B cell (primary cell): ENCODE results near the gene PRODH2. TPM values are rescaled to one million over a fixed set of nuclear protein-coding genes. Genes with fewer than 3 reads are reported as not detected.

Experiments used
- ATAC-seq: fragments of 200-7000 bp; cut with Tn5 transposase; one replicate; pipeline ENCODE4 v1.10.0; 2021; ENCODE audit warnings: low read depth, mild to moderate bottlenecking, moderate number of reproducible peaks, moderate library complexity
- CTCF ChIA-PET: fragments of 350-600 bp; sonication (Branson Sonifier 250); formaldehyde crosslinking; loops from one replicate; lab custom pipeline; 2021; ENCODE audit warnings: antibody characterized with exemption, inconsistent platforms; lab: Charles Lee
- POLR2A ChIA-PET: fragments of 350-600 bp; sonication (Branson Sonifier 250); formaldehyde crosslinking; loops from one replicate; lab custom pipeline; 2021; ENCODE audit warnings: antibody characterized with exemption; lab: Charles Lee
- DNase-seq: peaks from one replicate; pipeline ENCODE4 v3.0.0; 2013
- H2AFZ ChIP-seq: 2 replicates; pipeline ENCODE4 v1.6.1; 2012; ENCODE audit warnings: mild to moderate bottlenecking, low read depth, low read length; ENCODE audit not compliant: insufficient read depth, poor library complexity, severe bottlenecking
- H3K27ac ChIP-seq, 2 donors: 1 replicate in 1 of 2; 2 replicates in 1 of 2; pipeline ENCODE4 v1.5.1; 2012 to 2013; ENCODE audit warnings: low read length in 2 of 2, mild to moderate bottlenecking in 2 of 2, moderate library complexity in 1 of 2
- H3K27me3 ChIP-seq, 4 experiments: fragments of 200-600 bp in 1 of 4; sonication (generic) in 1 of 4; replicated peaks in 1 of 4; 1 replicate in 2 of 4; 2 replicates in 2 of 4; pipeline versions ENCODE4 v1.6.1 to v1.7.0; 2013 to 2016; ENCODE audit warnings: low read length in 3 of 4, mild to moderate bottlenecking in 2 of 4, mixed read lengths in 1 of 4, moderate library complexity in 1 of 4; ENCODE audit not compliant: insufficient read depth in 4 of 4, control insufficient read depth in 3 of 4; ENCODE audit errors: control extremely low read depth in 1 of 4
- H3K36me3 ChIP-seq, 2 experiments: replicated peaks in 1 of 2; 1 replicate in 1 of 2; 2 replicates in 1 of 2; pipeline versions ENCODE4 v1.6.1 to v1.7.1; 2013; ENCODE audit warnings: low read length in 1 of 2; ENCODE audit not compliant: insufficient read depth in 2 of 2, control insufficient read depth in 1 of 2; ENCODE audit errors: control extremely low read depth in 1 of 2, extremely low read depth in 1 of 2
- H3K4me1 ChIP-seq, 2 donors: fragments of 200-600 bp in 1 of 2; sonication (generic) in 1 of 2; 1 replicate in 1 of 2; 2 replicates in 1 of 2; pipeline versions ENCODE4 v1.5.1 to v1.6.1; 2013 to 2017; ENCODE audit warnings: low read length in 2 of 2; ENCODE audit not compliant: control insufficient read depth in 2 of 2, insufficient read depth in 2 of 2
- H3K4me2 ChIP-seq: replicated peaks from 2 replicates; pipeline ENCODE3; 2012; ENCODE audit warnings: mild to moderate bottlenecking, low read depth, low read length; ENCODE audit not compliant: poor library complexity, severe bottlenecking
- H3K4me3 ChIP-seq, 5 experiments: fragments of 200-600 bp in 1 of 5; sonication (generic) in 1 of 5; 1 replicate in 3 of 5; 2 replicates in 2 of 5; pipeline versions ENCODE4 v1.5.1 to v1.7.0; 2011 to 2016; ENCODE audit warnings: low read length in 4 of 5, mild to moderate bottlenecking in 4 of 5, low read depth in 2 of 5, control low read depth in 1 of 5, moderate library complexity in 1 of 5; ENCODE audit not compliant: insufficient read depth in 1 of 5; ENCODE audit errors: control extremely low read depth in 1 of 5, extremely low read depth in 1 of 5
- H3K79me2 ChIP-seq: fragments of 200-600 bp; sonication (generic); one replicate; pipeline ENCODE4 v1.6.0; 2016; ENCODE audit warnings: low read length; ENCODE audit not compliant: control insufficient read depth, insufficient read depth
- H3K9ac ChIP-seq: fragments of 200-600 bp; sonication (generic); 2 replicates; pipeline ENCODE4 v1.6.1; 2017; ENCODE audit warnings: mild to moderate bottlenecking, low read length, moderate library complexity
- H3K9me3 ChIP-seq, 3 donors: one replicate each; pipeline versions ENCODE4 v1.6.1 to v1.7.1; 2013; ENCODE audit warnings: low read length in 2 of 3; ENCODE audit not compliant: control insufficient read depth in 2 of 3, insufficient read depth in 1 of 3; ENCODE audit errors: control extremely low read depth in 1 of 3
- H4K20me1 ChIP-seq: 2 replicates; pipeline ENCODE4 v1.6.0; 2012; ENCODE audit warnings: mild to moderate bottlenecking, low read length; ENCODE audit not compliant: insufficient read depth, control insufficient read depth, poor library complexity, severe bottlenecking
- H3K27ac Mint-ChIP-seq: one replicate; pipeline ENCODE4 v1.8.0; 2021; ENCODE audit warnings: mixed read lengths
- H3K27me3 Mint-ChIP-seq: one replicate; pipeline ENCODE4 v1.8.0; 2021; ENCODE audit warnings: mixed read lengths
- H3K4me1 Mint-ChIP-seq: one replicate; pipeline ENCODE4 v1.8.0; 2021; ENCODE audit warnings: mixed read lengths
- H3K4me3 Mint-ChIP-seq: one replicate; pipeline ENCODE4 v1.8.0; 2021; ENCODE audit warnings: mixed read lengths
- H3K9me3 Mint-ChIP-seq: one replicate; pipeline ENCODE4 v1.8.0; 2022; ENCODE audit warnings: mixed read lengths; ENCODE audit not compliant: insufficient read depth
- CTCF ChIP-seq: fragments of 200-600 bp; IDR thresholded peaks from one replicate; pipeline ENCODE4 v1.8.0; 2022; ENCODE audit warnings: antibody characterized with exemption, mild to moderate bottlenecking
- EZH2 ChIP-seq: IDR thresholded peaks from 2 replicates; pipeline ENCODE4 v1.6.1; 2012; ENCODE audit warnings: borderline replicate concordance, low read depth, mild to moderate bottlenecking, moderate library complexity, low read length; ENCODE audit not compliant: insufficient read depth, poor library complexity, severe bottlenecking
- WGBS: methylation state at CpG from one replicate; pipeline ENCODE4 v1.1.5; 2013; ENCODE audit warnings: missing lambda C conversion rate; ENCODE audit not compliant: insufficient coverage; 5-methylcytosine and 5-hydroxymethylcytosine counted together
- intact Hi-C: fragments of 100-400 bp; cut with micrococcal nuclease; formaldehyde crosslinking; loops from one replicate; pipeline ENCODE4 v1.10.0; 2022
- polyA plus RNA-seq: library from polyadenylated mRNA; depleted of rRNA; stranded (reverse); fragments of >200 nt; gene quantifications from 2 replicates; pipeline ENCODE4 v1.2.3, GENCODE V29; 2012
- total RNA-seq, 2 donors: library from RNA; stranded (reverse); fragments of 120-200 nt in 1 of 2; gene quantifications; 1 replicate in 1 of 2; 2 replicates in 1 of 2; pipeline versions ENCODE4 v1.2.3 to v1.2.4, GENCODE V29; 2013 to 2022

Gene PRODH2
- total and polyA plus RNA-seq, 2 donors (not counting 1 experiment from before 2014, with no cell fraction given), result not detected

GRCh38 chr19:35860436-35860817 is 47.8 kb upstream of the PRODH2 start:
- H3K4me1 ChIP-seq, result peaks cover 21 to 28% of the 10 kb centered on the region in 2 donors
- H3K36me3 ChIP-seq, result no peaks in the 10 kb centered on the region
- H3K27me3 ChIP-seq, result peaks cover 0 to 75% (median 25%) of the 10 kb centered on the region in 4 experiments
- 12% methylated on average over 24 of the region's 24 CpGs for WGBS
- H4K20me1 ChIP-seq, result no peaks in the 10 kb centered on the region
- ATAC-seq (no peak), DNase-seq (peak; percentile 7)
- no peak overlapping the region for H3K4me3 Mint-ChIP-seq
- TF ChIP-seq EZH2, result no peak
- TF ChIP-seq CTCF, result no peak
- intact Hi-C loops, result no loop called here
- POLR2A ChIA-PET, result no interaction called here
- no peaks in the 10 kb centered on the region for H3K79me2 ChIP-seq
- no peak overlapping the region for H2AFZ ChIP-seq
- peaks cover 0 to 31% (median 0%) of the 10 kb centered on the region in 3 donors for H3K9me3 ChIP-seq
- no peak overlapping the region for H3K4me2 ChIP-seq
- H3K27ac ChIP-seq, result no peak overlapping the region
- H3K4me3 ChIP-seq, result no peak overlapping the region
- CTCF ChIA-PET, result interaction anchor here (1.3 kb wide), 1 partner anchor 23 kb away, joined by 3 read pairs; no protein-coding TSS in a partner anchor
- no peak overlapping the region for H3K27ac Mint-ChIP-seq
- no peak overlapping the region for H3K9ac ChIP-seq
- peaks cover 63% of the 10 kb centered on the region for H3K27me3 Mint-ChIP-seq
- no peaks in the 10 kb centered on the region for H3K9me3 Mint-ChIP-seq
- peaks cover 11% of the 10 kb centered on the region for H3K4me1 Mint-ChIP-seq

GRCh38 chr19:35859414-35859813 is 46.8 kb upstream of the PRODH2 start:
- no peaks in the 10 kb centered on the region for H3K9me3 Mint-ChIP-seq
- peaks cover 0 to 80% (median 29%) of the 10 kb centered on the region in 4 experiments for H3K27me3 ChIP-seq
- TF ChIP-seq EZH2, result no peak
- no peak for TF ChIP-seq CTCF
- H3K4me1 ChIP-seq, result peaks cover 21 to 28% of the 10 kb centered on the region in 2 donors
- H2AFZ ChIP-seq, result no peak overlapping the region
- intact Hi-C loops, result no loop called here
- H3K79me2 ChIP-seq, result no peaks in the 10 kb centered on the region
- peaks cover 66% of the 10 kb centered on the region for H3K27me3 Mint-ChIP-seq
- ChIA-PET POLR2A (no interaction called here), CTCF (interaction anchor here (1.3 kb wide), 1 partner anchor 24 kb away, joined by 3 read pairs; no protein-coding TSS in a partner anchor)
- H3K4me3 Mint-ChIP-seq, result no peak overlapping the region
- no peak overlapping the region for H3K9ac ChIP-seq
- peaks cover 0 to 31% (median 0%) of the 10 kb centered on the region in 3 donors for H3K9me3 ChIP-seq
- H3K27ac ChIP-seq, result no peak overlapping the region
- H3K27ac Mint-ChIP-seq, result no peak overlapping the region
- DNase-seq, result peak; percentile 8
- H3K4me3 ChIP-seq, result no peak overlapping the region
- ATAC-seq, result no peak
- WGBS, result 67% methylated on average over 4 of the region's 4 CpGs
- H3K4me1 Mint-ChIP-seq, result peaks cover 11% of the 10 kb centered on the region
- H3K36me3 ChIP-seq, result no peaks in the 10 kb centered on the region
- no peaks in the 10 kb centered on the region for H4K20me1 ChIP-seq
- no peak overlapping the region for H3K4me2 ChIP-seq
